Naive thymus-derived CD4-positive, alpha-beta T cell (primary cell): ENCODE measurements around the gene RIPK1. TPM values are rescaled to one million over a fixed set of nuclear protein-coding genes. Genes with fewer than 3 reads are reported as not detected.

Experiments used
- ATAC-seq: fragments of 150-1000 bp; cut with Tn5 transposase; 2 replicates; pipeline ENCODE4 v1.10.0; 2021; ENCODE audit warnings: mild to moderate bottlenecking, moderate library complexity
- CTCF ChIA-PET: fragments of 350-600 bp; sonication (Branson Sonifier 250); formaldehyde crosslinking; loops from one replicate; lab custom pipeline; 2021; ENCODE audit warnings: antibody characterized with exemption; lab: Charles Lee
- POLR2A ChIA-PET: fragments of 350-600 bp; sonication (Branson Sonifier 250); formaldehyde crosslinking; loops from one replicate; lab custom pipeline; 2021; ENCODE audit warnings: antibody characterized with exemption, inconsistent platforms; lab: Charles Lee
- DNase-seq, 9 donors: peaks; one replicate each; pipeline versions ENCODE4 v3.0.0 to v3.0.0-alpha.2; 2020 to 2022; ENCODE audit warnings: mixed read lengths in 1 of 9
- H3K27ac ChIP-seq: one replicate; pipeline ENCODE4 v1.7.0; 2013; ENCODE audit warnings: mild to moderate bottlenecking, low read depth, low read length, moderate library complexity
- H3K27me3 ChIP-seq, 2 donors: one replicate each; pipeline ENCODE4 v1.7.0; 2013; ENCODE audit warnings: low read length in 2 of 2, mild to moderate bottlenecking in 2 of 2, moderate library complexity in 2 of 2; ENCODE audit not compliant: control insufficient read depth in 2 of 2, insufficient read depth in 2 of 2
- H3K36me3 ChIP-seq, 3 experiments: 1 replicate in 2 of 3; 2 replicates in 1 of 3; pipeline ENCODE4 v1.7.0; 2013; ENCODE audit warnings: low read length in 3 of 3, mild to moderate bottlenecking in 3 of 3, moderate library complexity in 1 of 3; ENCODE audit not compliant: insufficient read depth in 3 of 3, control insufficient read depth in 2 of 3
- H3K4me1 ChIP-seq, 2 donors: one replicate each; pipeline ENCODE4 v1.7.0; 2013; ENCODE audit warnings: low read length in 2 of 2, mild to moderate bottlenecking in 2 of 2, moderate library complexity in 1 of 2; ENCODE audit not compliant: control insufficient read depth in 2 of 2, insufficient read depth in 2 of 2
- H3K4me3 ChIP-seq: 2 replicates; pipeline ENCODE4 v1.7.0; 2013; ENCODE audit warnings: mild to moderate bottlenecking, low read length
- H3K9me3 ChIP-seq, 3 experiments: 1 replicate in 2 of 3; 2 replicates in 1 of 3; pipeline ENCODE4 v1.7.0; 2013; ENCODE audit warnings: low read length in 3 of 3; ENCODE audit not compliant: control insufficient read depth in 2 of 3
- H3K27ac Mint-ChIP-seq, 9 donors: one replicate each; pipeline ENCODE4 v1.8.0; 2020 to 2022; ENCODE audit warnings: mixed read lengths in 9 of 9, mild to moderate bottlenecking in 8 of 9, moderate library complexity in 5 of 9, inconsistent platforms in 2 of 9
- H3K27me3 Mint-ChIP-seq, 5 donors: one replicate each; pipeline ENCODE4 v1.8.0; 2021 to 2022; ENCODE audit warnings: mixed read lengths in 5 of 5, mild to moderate bottlenecking in 1 of 5
- H3K36me3 Mint-ChIP-seq, 5 donors: one replicate each; pipeline ENCODE4 v1.8.0; 2020 to 2022; ENCODE audit warnings: mixed read lengths in 5 of 5, mild to moderate bottlenecking in 3 of 5, inconsistent platforms in 1 of 5
- H3K4me1 Mint-ChIP-seq, 7 donors: one replicate each; pipeline ENCODE4 v1.8.0; 2020 to 2022; ENCODE audit warnings: mixed read lengths in 7 of 7, mild to moderate bottlenecking in 3 of 7, inconsistent platforms in 1 of 7
- H3K4me3 Mint-ChIP-seq, 10 donors: one replicate each; pipeline ENCODE4 v1.8.0; 2020 to 2022; ENCODE audit warnings: mild to moderate bottlenecking in 10 of 10, mixed read lengths in 10 of 10, moderate library complexity in 6 of 10, inconsistent platforms in 2 of 10
- H3K9me3 Mint-ChIP-seq, 11 donors: one replicate each; pipeline ENCODE4 v1.8.0; 2020 to 2022; ENCODE audit warnings: mixed read lengths in 11 of 11, mild to moderate bottlenecking in 4 of 11, inconsistent platforms in 1 of 11, moderate library complexity in 1 of 11
- intact Hi-C, 2 donors: fragments of 100-400 bp; cut with micrococcal nuclease; formaldehyde crosslinking; loops; one replicate each; pipeline ENCODE4 v1.15.1; 2023
- polyA plus RNA-seq, 2 donors: library from polyadenylated mRNA; unstranded; fragments of 300-500 nt; fragmentation: Illumina TruSeq; gene quantifications; one replicate each; pipeline ENCODE4 v1.2.3, GENCODE V29; 2021
- total RNA-seq, 6 experiments: library from RNA in 5 of 6; stranded (reverse) in 5 of 6; gene quantifications; 1 replicate in 5 of 6; 2 replicates in 1 of 6; pipeline ENCODE4 v1.2.3 and lab custom pipeline; 2021 to 2026

RIPK1 gene
- total and polyA plus RNA-seq, 7 experiments from 2014 or later: 17.1 to 34.8 (median 25.4) TPM

- no peaks in the 10 kb centered on the region for H3K9me3 ChIP-seq
- H3K36me3 ChIP-seq: peaks cover 0 to 38% (median 0%) of the 10 kb centered on the region in 3 experiments
- DNase-seq (no peak), ATAC-seq (no peak)
- H3K36me3 Mint-ChIP-seq: peaks cover 2 to 52% (median 28%) of the 10 kb centered on the region in 5 donors
- H3K27me3 Mint-ChIP-seq: no peaks in the 10 kb centered on the region
- H3K27ac Mint-ChIP-seq: no peak overlapping the region
- no peaks in the 10 kb centered on the region for H3K4me1 ChIP-seq
- ChIA-PET CTCF (no interaction called here), POLR2A (no interaction called here)
- no peaks in the 10 kb centered on the region for H3K27me3 ChIP-seq
- peaks cover 0 to 2% (median 0%) of the 10 kb centered on the region in 11 donors for H3K9me3 Mint-ChIP-seq
- no peak overlapping the region for H3K4me3 ChIP-seq
- no peak overlapping the region for H3K27ac ChIP-seq
- H3K4me3 Mint-ChIP-seq: no peak overlapping the region
- intact Hi-C loops: loop anchor here in 1 of 2 donors (5.0 kb wide), 1 partner anchor 90 kb away; no protein-coding TSS in a partner anchor
- H3K4me1 Mint-ChIP-seq: peaks cover 0 to 6% (median 0%) of the 10 kb centered on the region in 7 donors
Observed at GRCh38 chr6:3142536-3142935, 74.2 kb downstream of the RIPK1 start.

DNA sequence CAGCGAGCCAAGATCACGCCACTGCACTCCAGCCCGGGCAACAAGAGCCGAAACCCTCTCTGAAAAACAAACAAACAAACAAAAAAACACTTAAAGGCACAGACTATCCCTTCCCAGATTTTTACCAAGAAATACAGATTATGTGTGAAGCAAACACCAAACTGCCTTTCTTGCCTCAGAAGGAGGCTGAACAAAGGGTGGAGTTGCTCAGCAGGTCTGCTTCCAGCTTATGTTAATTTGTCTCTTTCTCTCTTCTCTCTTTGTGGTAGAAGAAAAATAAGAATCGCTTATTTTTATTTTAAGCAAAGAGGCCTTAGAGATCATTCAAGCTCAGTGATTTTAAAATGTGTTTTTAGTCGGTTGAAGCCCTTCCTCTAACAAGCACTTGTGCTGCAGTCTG lies 74.9 kb downstream of the RIPK1 start:
- peaks cover 4 to 54% (median 29%) of the 10 kb centered on the region in 5 donors for H3K36me3 Mint-ChIP-seq
- peaks cover 0 to 6% (median 0%) of the 10 kb centered on the region in 7 donors for H3K4me1 Mint-ChIP-seq
- H3K4me3 Mint-ChIP-seq: no peak overlapping the region
- H3K36me3 ChIP-seq: peaks cover 0 to 33% (median 0%) of the 10 kb centered on the region in 3 experiments
- H3K27me3 ChIP-seq: no peaks in the 10 kb centered on the region
- no peaks in the 10 kb centered on the region for H3K27me3 Mint-ChIP-seq
- no peak overlapping the region for H3K4me3 ChIP-seq
- intact Hi-C loops: loop anchor here in 1 of 2 donors (5.0 kb wide), 1 partner anchor 89 kb away; no protein-coding TSS in a partner anchor
- CTCF ChIA-PET: no interaction called here
- H3K9me3 Mint-ChIP-seq: peaks cover 0 to 4% (median 0%) of the 10 kb centered on the region in 11 donors
- no peak overlapping the region for H3K27ac Mint-ChIP-seq
- POLR2A ChIA-PET: interaction anchor here (0.6 kb wide), 1 partner anchor 1196 kb away, joined by 3 read pairs; no protein-coding TSS in a partner anchor
- ATAC-seq: no peak
- no peak overlapping the region for H3K27ac ChIP-seq
- H3K4me1 ChIP-seq: no peaks in the 10 kb centered on the region
- no peak for DNase-seq
- no peaks in the 10 kb centered on the region for H3K9me3 ChIP-seq

DNA sequence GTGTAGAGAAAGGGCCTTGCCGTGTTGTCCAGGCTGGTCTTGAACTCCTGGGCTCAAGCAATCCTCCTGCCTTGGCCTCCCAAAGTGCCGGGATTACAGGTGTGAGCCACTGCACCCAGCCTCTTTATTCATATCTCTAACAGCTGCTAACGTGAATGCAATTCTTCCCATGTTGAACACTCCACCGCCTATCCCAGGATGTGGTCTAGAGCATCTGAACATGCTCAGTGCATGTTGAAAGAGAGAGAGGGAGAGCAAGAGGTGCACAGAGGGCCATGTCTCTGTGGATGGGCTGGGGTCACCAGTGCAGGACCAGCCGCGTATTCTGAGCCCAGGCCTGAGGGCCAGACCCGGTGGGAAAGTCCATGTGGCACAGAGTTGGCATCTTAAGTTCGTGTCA lies 76.3 kb downstream of the RIPK1 start:
- Histone ChIP-seq H3K36me3 (peaks cover 0 to 24% (median 0%) of the 10 kb centered on the region in 3 experiments), H3K9me3 (no peaks in the 10 kb centered on the region), H3K4me3 (no peak overlapping the region), H3K27ac (no peak overlapping the region), H3K4me1 (no peaks in the 10 kb centered on the region), H3K27me3 (no peaks in the 10 kb centered on the region)
- Mint-ChIP-seq H3K27ac (no peak overlapping the region), H3K4me1 (peaks cover 0 to 6% (median 0%) of the 10 kb centered on the region in 7 donors), H3K36me3 (peaks cover 4 to 45% (median 19%) of the 10 kb centered on the region in 5 donors), H3K9me3 (peaks cover 0 to 4% (median 0%) of the 10 kb centered on the region in 11 donors), H3K27me3 (no peaks in the 10 kb centered on the region), H3K4me3 (no peak overlapping the region)
- ATAC-seq (no peak), DNase-seq (no peak)
- POLR2A ChIA-PET: interaction anchor here (0.5 kb wide), 1 partner anchor 211 kb away, joined by 3 read pairs; no protein-coding TSS in a partner anchor
- intact Hi-C loops: loop anchor here in 1 of 2 donors (5.0 kb wide), 1 partner anchor 88 kb away; no protein-coding TSS in a partner anchor
- CTCF ChIA-PET: no interaction called here

DNA sequence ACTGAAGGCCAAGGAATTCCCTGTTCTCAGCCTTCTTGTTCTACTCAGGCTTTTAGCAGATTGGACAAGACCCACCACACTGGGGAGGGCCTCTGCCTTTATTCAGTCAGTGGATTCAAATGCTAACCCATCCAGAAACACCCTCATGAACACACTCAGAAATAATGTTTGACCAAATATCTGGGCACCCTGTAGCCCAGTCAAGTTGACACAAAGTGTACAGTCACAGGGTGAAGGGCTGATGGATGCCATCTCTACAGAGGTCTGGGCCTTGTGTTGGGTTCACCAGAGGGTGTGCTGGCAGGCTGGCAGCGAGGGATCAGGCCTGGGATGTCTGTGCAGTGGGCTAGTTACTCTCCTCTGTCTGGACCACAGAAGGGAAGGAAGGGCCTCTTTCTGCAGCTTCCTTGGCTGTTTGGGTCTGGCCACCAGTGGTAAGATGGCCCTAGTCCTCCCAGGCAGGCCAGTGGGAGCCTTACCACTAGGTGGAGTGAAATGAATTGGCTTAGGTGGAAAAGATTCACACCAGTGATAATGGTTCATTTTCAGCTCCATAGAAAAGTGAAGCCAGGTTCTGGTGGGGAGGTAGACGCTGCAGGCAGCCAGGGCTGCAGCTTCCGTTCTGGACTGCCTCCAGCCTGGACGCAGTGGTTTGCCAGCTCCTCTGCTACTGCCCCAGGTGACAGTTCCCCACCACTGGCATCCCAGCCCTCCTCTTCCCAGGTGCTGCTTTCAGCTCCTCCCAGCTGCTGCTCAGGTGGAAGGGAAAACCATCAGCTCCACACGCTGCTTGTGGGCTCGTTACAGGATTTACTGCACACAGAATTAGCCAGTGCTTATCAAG lies 79.8 kb downstream of the RIPK1 start:
- H3K9me3 Mint-ChIP-seq: peaks cover 0 to 4% (median 0%) of the 10 kb centered on the region in 11 donors
- H3K36me3 Mint-ChIP-seq: peaks cover 4 to 25% (median 15%) of the 10 kb centered on the region in 5 donors
- Histone ChIP-seq H3K4me3 (no peak overlapping the region), H3K27me3 (no peaks in the 10 kb centered on the region), H3K9me3 (no peaks in the 10 kb centered on the region), H3K27ac (no peak overlapping the region), H3K36me3 (peaks cover 0 to 4% (median 0%) of the 10 kb centered on the region in 3 experiments), H3K4me1 (no peaks in the 10 kb centered on the region)
- H3K4me1 Mint-ChIP-seq: peaks cover 0 to 6% (median 0%) of the 10 kb centered on the region in 7 donors
- no peaks in the 10 kb centered on the region for H3K27me3 Mint-ChIP-seq
- ChIA-PET POLR2A (interaction anchor here (0.5 kb wide), 1 partner anchor 82 kb away, joined by 7 read pairs; no protein-coding TSS in a partner anchor), CTCF (no interaction called here)
- ATAC-seq (no peak), DNase-seq (no peak)
- no peak overlapping the region for H3K27ac Mint-ChIP-seq
- no peak overlapping the region for H3K4me3 Mint-ChIP-seq
- intact Hi-C loops: no loop called here

GRCh38 chr6:3151691-3152090 lies 83.4 kb downstream of the RIPK1 start:
- ChIA-PET POLR2A (interaction anchor here (0.5 kb wide), 1 partner anchor 79 kb away, joined by 3 read pairs; no protein-coding TSS in a partner anchor), CTCF (no interaction called here)
- peaks cover 0 to 4% (median 0%) of the 10 kb centered on the region in 11 donors for H3K9me3 Mint-ChIP-seq
- H3K4me3 Mint-ChIP-seq: no peak overlapping the region
- H3K36me3 ChIP-seq: peaks cover 0 to 4% (median 0%) of the 10 kb centered on the region in 3 experiments
- H3K27ac Mint-ChIP-seq: peak overlapping the region in 1 of 9 donors; percentile 28
- ATAC-seq (no peak), DNase-seq (no peak)
- H3K9me3 ChIP-seq: no peaks in the 10 kb centered on the region
- H3K4me1 Mint-ChIP-seq: peaks cover 1 to 7% (median 4%) of the 10 kb centered on the region in 7 donors
- no peak overlapping the region for H3K27ac ChIP-seq
- H3K36me3 Mint-ChIP-seq: peaks cover 4 to 16% (median 10%) of the 10 kb centered on the region in 5 donors
- H3K27me3 Mint-ChIP-seq: peaks cover 0 to 15% (median 4%) of the 10 kb centered on the region in 5 donors
- H3K4me1 ChIP-seq: no peaks in the 10 kb centered on the region
- H3K4me3 ChIP-seq: no peak overlapping the region
- H3K27me3 ChIP-seq: no peaks in the 10 kb centered on the region
- intact Hi-C loops: no loop called here

DNA sequence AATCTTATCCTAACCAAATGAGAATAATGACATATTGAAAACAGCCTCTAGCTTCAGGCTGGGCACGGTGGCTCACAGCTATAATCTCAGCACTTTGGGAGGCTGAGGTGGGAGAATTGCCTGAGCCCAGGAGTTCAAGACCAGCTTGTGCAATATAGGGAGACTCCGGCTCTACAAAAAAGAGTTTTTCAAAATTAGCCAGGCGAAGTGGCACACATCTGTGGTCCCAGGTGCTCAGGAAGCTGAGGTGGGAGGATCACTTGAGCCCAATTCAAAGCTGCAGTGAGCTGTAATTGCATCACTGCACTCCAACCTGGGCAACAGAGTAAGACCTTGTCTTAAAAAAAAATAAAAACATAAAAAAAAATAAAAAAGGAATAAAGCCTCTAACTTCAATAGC lies 84.4 kb downstream of the RIPK1 start:
- Histone ChIP-seq H3K27me3 (no peaks in the 10 kb centered on the region), H3K4me1 (peaks cover 0 to 2% of the 10 kb centered on the region in 2 donors), H3K9me3 (no peaks in the 10 kb centered on the region), H3K36me3 (peaks cover 0 to 4% (median 0%) of the 10 kb centered on the region in 3 experiments), H3K4me3 (no peak overlapping the region), H3K27ac (no peak overlapping the region)
- Mint-ChIP-seq H3K9me3 (peaks cover 0 to under 1% (median 0%) of the 10 kb centered on the region in 11 donors), H3K4me1 (peaks cover 4 to 9% (median 6%) of the 10 kb centered on the region in 7 donors), H3K27ac (peak overlapping the region in 1 of 9 donors; percentile 23), H3K27me3 (peaks cover 0 to 18% (median 4%) of the 10 kb centered on the region in 5 donors), H3K36me3 (peaks cover 0 to 10% (median 5%) of the 10 kb centered on the region in 5 donors), H3K4me3 (no peak overlapping the region)
- CTCF ChIA-PET: interaction anchor here (0.6 kb wide), 1 partner anchor 556 kb away, joined by 3 read pairs; no protein-coding TSS in a partner anchor
- POLR2A ChIA-PET: interaction anchor here (0.7 to 1.0 kb wide), 3 partner anchors 13 to 71 kb away, joined by 3 to 6 read pairs (median 4); no protein-coding TSS in a partner anchor
- intact Hi-C loops: no loop called here
- ATAC-seq (no peak), DNase-seq (no peak)
